NCI-H226 (cell line): ENCODE measurements around the gene IL1F10.
A peak's percentile ranks its signal among the peaks of the same experiment; 100 is the strongest.
"Not testable (repeated sequence)": the region's sequence is repeated elsewhere in the genome, so short reads cannot be mapped to it uniquely, and the experiment has no call there.

Experiments used
- DNase-seq: peaks from one replicate; pipeline ENCODE4 v3.0.0-alpha.2; 2015

The IL1F10 gene

GRCh38 chr2:113084249-113085000 is 16.7 kb downstream of the IL1F10 start:
- DNase-seq: no peak

GRCh38 chr2:113085542-113085941 is 17.8 kb downstream of the IL1F10 start:
- no peak for DNase-seq

- DNase-seq: no peak
These were observed 20.6 kb downstream of the IL1F10 start for GRCh38 chr2:113088213-113088992.

GRCh38 chr2:113089916-113090315 is 22.1 kb downstream of the IL1F10 start:
- no peak for DNase-seq

GRCh38 chr2:113091231-113091896 is 23.6 kb downstream of the IL1F10 start:
- DNase-seq: no peak

GRCh38 chr2:113092864-113093612 is 25.3 kb downstream of the IL1F10 start:
- DNase-seq: no peak

- no peak for DNase-seq
These were observed 25.8 kb downstream of the IL1F10 start for GRCh38 chr2:113093613-113093977.

- DNase-seq: not testable (repeated sequence)
These were observed 28.5 kb downstream of the IL1F10 start for GRCh38 chr2:113096306-113096705.

GRCh38 chr2:113096842-113097618 is 29.3 kb downstream of the IL1F10 start:
- DNase-seq: not testable (repeated sequence)

- DNase-seq: no peak
These were observed 30.3 kb downstream of the IL1F10 start for GRCh38 chr2:113098041-113098440.

- no peak for DNase-seq
These were observed 30.8 kb downstream of the IL1F10 start for GRCh38 chr2:113098532-113098931.

GRCh38 chr2:113102133-113102532 is 34.4 kb downstream of the IL1F10 start:
- DNase-seq: no peak

- no peak for DNase-seq
These were observed 35.5 kb downstream of the IL1F10 start for GRCh38 chr2:113103277-113103676.

GRCh38 chr2:113104054-113104611 is 36.4 kb downstream of the IL1F10 start:
- no peak for DNase-seq

- peak; percentile 50 for DNase-seq
These were observed 37.4 kb downstream of the IL1F10 start for GRCh38 chr2:113105047-113105785.

- no peak for DNase-seq
These were observed 43.4 kb downstream of the IL1F10 start for GRCh38 chr2:113111121-113111520.

- DNase-seq: no peak
These were observed 44.1 kb downstream of the IL1F10 start for GRCh38 chr2:113111823-113112287.

- no peak for DNase-seq
These were observed 44.7 kb downstream of the IL1F10 start for GRCh38 chr2:113112441-113112840.

- no peak for DNase-seq
These were observed 45.1 kb downstream of the IL1F10 start for GRCh38 chr2:113112871-113113270.

GRCh38 chr2:113113807-113114206 is 46.0 kb downstream of the IL1F10 start:
- DNase-seq: no peak
